Activated CD4-positive, alpha-beta T cell treated with anti-CD3 and anti-CD28 coated beads, Interleukin-2, Interleukin-6, amounts not matched to agents 100 ng/mL and 50 ng/mL, durations not matched to agents 16 hours and 8 hours (primary cell): ENCODE measurements around the gene ANKRD36C.
"Not testable (repeated sequence)": the region's sequence is repeated elsewhere in the genome, so short reads cannot be mapped to it uniquely, and the experiment has no call there.

Experiments
- DNase-seq: peaks from one replicate; pipeline ENCODE4 v3.0.0-alpha.2; 2020

The ANKRD36C gene

DNA sequence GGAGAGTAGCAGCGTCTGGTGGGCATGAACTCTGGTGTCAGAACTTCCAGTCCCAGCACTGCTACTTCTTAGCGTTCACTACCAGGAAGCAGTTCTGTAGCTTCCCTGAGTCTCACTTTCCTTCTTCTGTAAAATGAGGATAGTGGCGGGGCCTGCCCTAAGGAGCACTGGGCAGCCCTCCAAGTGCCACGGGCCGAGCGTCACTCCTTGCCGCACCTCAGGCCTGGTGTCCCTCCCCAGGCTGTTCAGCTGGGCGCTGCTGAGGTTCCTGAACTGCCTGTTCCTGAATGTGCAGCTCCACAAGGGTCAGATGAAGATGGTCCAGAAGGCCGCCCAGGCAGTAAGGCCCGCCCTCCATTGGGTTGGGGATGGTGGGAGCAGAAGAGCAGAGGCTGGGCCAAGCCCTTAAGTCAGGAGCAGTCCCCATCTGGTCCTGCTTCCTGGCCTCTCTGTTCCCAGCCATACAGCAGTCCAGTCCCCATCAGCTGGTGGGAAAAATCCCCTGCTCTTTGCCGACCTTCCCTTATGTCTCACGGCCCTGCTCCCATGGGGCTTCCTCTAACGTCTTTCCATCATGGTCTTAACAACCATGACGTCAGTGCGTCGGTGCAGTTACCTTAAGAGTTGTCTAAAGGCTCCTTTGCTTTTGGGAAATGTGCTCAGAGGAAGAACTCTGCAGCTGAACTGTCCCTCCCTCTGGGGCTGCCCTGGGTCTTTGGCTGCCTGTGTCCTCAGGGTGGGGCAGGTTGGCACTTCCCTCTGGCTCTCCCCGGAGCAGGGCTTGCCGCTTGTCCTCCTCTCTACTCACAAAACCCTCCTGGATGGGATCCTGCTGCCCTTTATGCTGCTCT is 195.2 kb downstream of the ANKRD36C start:
- DNase-seq: not testable (repeated sequence)

DNA sequence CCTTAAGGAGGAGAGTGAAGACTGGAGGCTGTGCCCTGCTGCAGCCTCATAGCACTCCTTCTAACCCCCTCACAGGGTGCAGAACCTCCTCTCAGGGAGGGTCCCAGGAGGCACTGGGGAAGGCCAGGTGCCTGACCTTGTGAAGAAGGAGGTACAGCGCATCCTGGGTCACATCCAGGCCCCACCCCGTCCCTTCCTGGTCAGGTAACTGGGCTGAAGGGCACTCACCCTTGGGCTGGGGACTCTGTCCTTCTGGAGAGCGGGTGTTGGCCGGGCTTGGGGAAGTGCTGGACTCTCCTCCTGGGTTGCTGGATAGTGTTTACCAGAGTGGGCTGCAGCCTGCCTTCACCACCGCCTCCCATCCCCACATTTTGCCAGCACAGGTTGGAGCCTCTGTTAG is 197.7 kb downstream of the ANKRD36C start:
- DNase-seq: not testable (repeated sequence)

GRCh38 chr2:95790180-95790579 is 201.4 kb downstream of the ANKRD36C start:
- not testable (repeated sequence) for DNase-seq

DNA sequence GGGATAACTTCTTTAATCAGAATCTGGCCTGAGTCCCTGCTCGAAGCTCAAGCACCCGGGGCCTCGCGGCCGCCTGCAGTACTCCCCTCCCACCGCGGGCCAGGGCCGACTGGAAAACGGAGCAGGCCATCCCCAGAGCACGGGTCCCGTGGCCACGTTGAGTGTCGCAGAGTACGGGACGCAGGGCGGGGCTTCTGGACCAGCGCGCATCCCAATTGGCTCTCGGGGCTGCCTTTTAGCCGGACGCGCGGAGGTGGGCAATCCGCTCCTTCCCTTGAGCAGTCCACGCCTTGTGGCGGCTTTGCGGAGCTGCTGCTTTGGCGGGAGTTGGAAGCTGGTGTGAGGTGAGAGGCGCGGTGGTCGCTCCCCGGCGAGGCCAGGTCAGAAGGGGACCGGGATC is 202.2 kb downstream of the ANKRD36C start:
- not testable (repeated sequence) for DNase-seq

GRCh38 chr2:95788642-95789041 is 203.0 kb downstream of the ANKRD36C start:
- not testable (repeated sequence) for DNase-seq
